ENCODE measurements around the gene AVP. TPM values are rescaled to one million over a fixed set of nuclear protein-coding genes. Genes with fewer than 3 reads are reported as not detected.

The AVP gene
- total and polyA plus RNA-seq, 4 donors = 2.5 TPM; not detected in 3

DNA sequence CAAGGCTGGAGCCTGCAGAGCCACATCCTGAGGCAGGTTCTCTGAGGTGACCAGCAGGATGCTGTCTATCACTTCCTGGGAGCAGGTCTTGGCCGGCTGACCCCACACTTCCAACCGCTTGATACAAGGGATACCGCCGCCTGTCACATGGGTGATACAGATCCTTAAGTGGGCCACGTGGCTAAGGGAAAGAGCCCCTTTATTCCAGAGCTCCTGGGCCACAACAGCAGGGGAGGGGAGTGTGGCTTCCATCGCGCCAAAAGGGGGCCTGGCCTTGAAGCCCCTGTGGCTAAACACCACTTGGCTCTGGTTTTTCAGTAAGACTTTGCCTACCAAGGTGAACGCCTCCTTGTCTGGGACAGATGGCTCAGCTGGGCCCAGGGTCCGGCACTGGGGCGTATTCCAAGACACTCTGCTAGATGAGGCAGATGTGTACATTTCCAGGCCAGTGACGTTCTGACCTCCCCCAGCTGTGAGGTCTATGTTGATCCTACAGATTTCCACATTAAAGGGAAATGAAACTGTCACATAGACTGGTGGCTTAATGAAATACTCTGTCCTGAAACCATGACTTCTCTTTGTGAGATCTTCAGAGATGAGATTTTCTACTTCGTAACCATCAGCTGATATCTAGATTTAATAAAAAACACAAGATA is 37.6 kb upstream of the AVP start (continued):
- TF ChIP-seq HNF4A (conservative IDR thresholded peaks at IDR 0.05) = no peak
- no peak for TF ChIP-seq SP1 (IDR thresholded peaks at IDR 0.05)
- TF ChIP-seq, protein P1, sequence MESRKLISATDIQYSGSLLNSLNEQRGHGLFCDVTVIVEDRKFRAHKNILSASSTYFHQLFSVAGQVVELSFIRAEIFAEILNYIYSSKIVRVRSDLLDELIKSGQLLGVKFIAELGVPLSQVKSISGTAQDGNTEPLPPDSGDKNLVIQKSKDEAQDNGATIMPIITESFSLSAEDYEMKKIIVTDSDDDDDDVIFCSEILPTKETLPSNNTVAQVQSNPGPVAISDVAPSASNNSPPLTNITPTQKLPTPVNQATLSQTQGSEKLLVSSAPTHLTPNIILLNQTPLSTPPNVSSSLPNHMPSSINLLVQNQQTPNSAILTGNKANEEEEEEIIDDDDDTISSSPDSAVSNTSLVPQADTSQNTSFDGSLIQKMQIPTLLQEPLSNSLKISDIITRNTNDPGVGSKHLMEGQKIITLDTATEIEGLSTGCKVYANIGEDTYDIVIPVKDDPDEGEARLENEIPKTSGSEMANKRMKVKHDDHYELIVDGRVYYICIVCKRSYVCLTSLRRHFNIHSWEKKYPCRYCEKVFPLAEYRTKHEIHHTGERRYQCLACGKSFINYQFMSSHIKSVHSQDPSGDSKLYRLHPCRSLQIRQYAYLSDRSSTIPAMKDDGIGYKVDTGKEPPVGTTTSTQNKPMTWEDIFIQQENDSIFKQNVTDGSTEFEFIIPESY (IDR thresholded peaks at IDR 0.05) = no peak
- no peak for TF ChIP-seq FOXA1 (IDR thresholded peaks at IDR 0.05)
- TF ChIP-seq, protein P2, sequence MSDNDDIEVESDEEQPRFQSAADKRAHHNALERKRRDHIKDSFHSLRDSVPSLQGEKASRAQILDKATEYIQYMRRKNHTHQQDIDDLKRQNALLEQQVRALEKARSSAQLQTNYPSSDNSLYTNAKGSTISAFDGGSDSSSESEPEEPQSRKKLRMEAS (IDR thresholded peaks at IDR 0.05) = no peak
- no peak for TF ChIP-seq RAD21 (IDR thresholded peaks at IDR 0.05)
- no peak for TF ChIP-seq GABPA (IDR thresholded peaks at IDR 0.05 in 1 of 2, conservative IDR thresholded peaks at IDR 0.05 in 1 of 2)
- TF ChIP-seq HNF4G (IDR thresholded peaks at IDR 0.05) = no peak

DNA sequence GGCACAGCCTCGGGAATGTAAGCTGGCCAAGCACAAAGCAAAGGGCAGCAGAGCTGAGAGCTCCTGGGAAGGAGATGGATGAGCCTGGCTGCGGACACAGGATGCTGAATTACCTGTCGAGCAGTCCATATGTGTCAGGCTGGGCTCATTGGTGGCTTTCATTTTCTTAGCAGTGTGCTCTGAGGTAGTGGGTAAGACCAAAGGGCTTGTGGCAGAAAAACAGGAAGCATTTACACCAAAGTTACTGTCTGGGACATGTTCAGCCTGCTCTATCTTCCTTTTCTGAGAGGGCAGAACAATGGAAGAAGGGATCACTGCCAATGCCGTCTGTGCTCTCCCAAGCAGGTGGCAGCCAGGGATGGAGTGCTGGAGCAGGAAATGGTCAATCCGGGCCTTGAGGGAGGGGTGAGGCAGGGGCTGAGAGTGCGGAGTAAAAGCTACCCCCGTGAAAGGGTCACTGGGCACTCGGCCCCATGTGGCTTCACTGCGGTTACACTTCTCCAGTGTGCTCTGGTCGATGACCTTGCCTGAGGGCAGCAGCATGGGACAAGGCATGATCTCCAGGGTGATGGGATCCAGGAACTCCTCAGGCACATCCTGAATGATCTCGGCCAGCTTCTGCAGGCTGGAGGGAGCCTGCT is 36.9 kb upstream of the AVP start:
- 67% methylated on average over 11 of the region's 11 CpGs for WGBS
- no peak for DNase-seq (ENCODE audit: low spot score)
- no peak overlapping the region for H3K27ac ChIP-seq (ENCODE audit: low read depth in 1 of 2, low read length in 2 of 2)

More for the DNA sequence above, 36.9 kb upstream of the AVP start:
- Histone ChIP-seq H3K9ac (ENCODE audit: low read depth in 1 of 2, low read length in 2 of 2) (no peak overlapping the region), H3K27me3 (ENCODE audit: control insufficient read depth in 4 of 4, insufficient read depth in 4 of 4, low read length in 3 of 4) (no peaks in the 10 kb centered on the region), H3K4me3 (ENCODE audit: low read depth in 1 of 3, low read length in 3 of 3) (no peak overlapping the region), H3K4me1 (ENCODE audit: control insufficient read depth in 4 of 4, insufficient read depth in 4 of 4, low read length in 3 of 4) (peaks cover 0 to 6% (median under 1%) of the 10 kb centered on the region in 4 donors), H3K36me3 (ENCODE audit: control insufficient read depth in 4 of 4, insufficient read depth in 3 of 4, low read depth in 1 of 4, low read length in 3 of 4) (peaks cover 3 to 18% (median 12%) of the 10 kb centered on the region in 4 donors), H3K9me3 (ENCODE audit: control insufficient read depth in 4 of 4, low read length in 3 of 4) (no peaks in the 10 kb centered on the region)
- TF ChIP-seq, protein P3, sequence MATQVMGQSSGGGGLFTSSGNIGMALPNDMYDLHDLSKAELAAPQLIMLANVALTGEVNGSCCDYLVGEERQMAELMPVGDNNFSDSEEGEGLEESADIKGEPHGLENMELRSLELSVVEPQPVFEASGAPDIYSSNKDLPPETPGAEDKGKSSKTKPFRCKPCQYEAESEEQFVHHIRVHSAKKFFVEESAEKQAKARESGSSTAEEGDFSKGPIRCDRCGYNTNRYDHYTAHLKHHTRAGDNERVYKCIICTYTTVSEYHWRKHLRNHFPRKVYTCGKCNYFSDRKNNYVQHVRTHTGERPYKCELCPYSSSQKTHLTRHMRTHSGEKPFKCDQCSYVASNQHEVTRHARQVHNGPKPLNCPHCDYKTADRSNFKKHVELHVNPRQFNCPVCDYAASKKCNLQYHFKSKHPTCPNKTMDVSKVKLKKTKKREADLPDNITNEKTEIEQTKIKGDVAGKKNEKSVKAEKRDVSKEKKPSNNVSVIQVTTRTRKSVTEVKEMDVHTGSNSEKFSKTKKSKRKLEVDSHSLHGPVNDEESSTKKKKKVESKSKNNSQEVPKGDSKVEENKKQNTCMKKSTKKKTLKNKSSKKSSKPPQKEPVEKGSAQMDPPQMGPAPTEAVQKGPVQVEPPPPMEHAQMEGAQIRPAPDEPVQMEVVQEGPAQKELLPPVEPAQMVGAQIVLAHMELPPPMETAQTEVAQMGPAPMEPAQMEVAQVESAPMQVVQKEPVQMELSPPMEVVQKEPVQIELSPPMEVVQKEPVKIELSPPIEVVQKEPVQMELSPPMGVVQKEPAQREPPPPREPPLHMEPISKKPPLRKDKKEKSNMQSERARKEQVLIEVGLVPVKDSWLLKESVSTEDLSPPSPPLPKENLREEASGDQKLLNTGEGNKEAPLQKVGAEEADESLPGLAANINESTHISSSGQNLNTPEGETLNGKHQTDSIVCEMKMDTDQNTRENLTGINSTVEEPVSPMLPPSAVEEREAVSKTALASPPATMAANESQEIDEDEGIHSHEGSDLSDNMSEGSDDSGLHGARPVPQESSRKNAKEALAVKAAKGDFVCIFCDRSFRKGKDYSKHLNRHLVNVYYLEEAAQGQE (IDR thresholded peaks at IDR 0.05) = no peak
- TF ChIP-seq HNF4G (IDR thresholded peaks at IDR 0.05) = no peak
- no peak for TF ChIP-seq TAF1 (conservative IDR thresholded peaks at IDR 0.05)
- TF ChIP-seq, protein P4, sequence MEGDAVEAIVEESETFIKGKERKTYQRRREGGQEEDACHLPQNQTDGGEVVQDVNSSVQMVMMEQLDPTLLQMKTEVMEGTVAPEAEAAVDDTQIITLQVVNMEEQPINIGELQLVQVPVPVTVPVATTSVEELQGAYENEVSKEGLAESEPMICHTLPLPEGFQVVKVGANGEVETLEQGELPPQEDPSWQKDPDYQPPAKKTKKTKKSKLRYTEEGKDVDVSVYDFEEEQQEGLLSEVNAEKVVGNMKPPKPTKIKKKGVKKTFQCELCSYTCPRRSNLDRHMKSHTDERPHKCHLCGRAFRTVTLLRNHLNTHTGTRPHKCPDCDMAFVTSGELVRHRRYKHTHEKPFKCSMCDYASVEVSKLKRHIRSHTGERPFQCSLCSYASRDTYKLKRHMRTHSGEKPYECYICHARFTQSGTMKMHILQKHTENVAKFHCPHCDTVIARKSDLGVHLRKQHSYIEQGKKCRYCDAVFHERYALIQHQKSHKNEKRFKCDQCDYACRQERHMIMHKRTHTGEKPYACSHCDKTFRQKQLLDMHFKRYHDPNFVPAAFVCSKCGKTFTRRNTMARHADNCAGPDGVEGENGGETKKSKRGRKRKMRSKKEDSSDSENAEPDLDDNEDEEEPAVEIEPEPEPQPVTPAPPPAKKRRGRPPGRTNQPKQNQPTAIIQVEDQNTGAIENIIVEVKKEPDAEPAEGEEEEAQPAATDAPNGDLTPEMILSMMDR (IDR thresholded peaks at IDR 0.05; ENCODE audit: low read depth, low read length, missing input control) = no peak
